Esophagus muscularis mucosa (tissue), 4 donors: ENCODE measurements around the gene BANF1. TPM values are rescaled to one million over a fixed set of nuclear protein-coding genes. Genes with fewer than 3 reads are reported as not detected.

ENCODE experiments used
- DNase-seq: peaks from one replicate; pipeline ENCODE4 v3.0.0-alpha.2; 2017; ENCODE audit errors: extremely low spot score
- H3K27ac ChIP-seq, 4 donors: fragments of 200-600 bp; sonication (generic); replicated peaks in 1 of 4; 1 replicate in 3 of 4; 2 replicates in 1 of 4; pipeline ENCODE4 v1.5.1; 2016 to 2019; ENCODE audit warnings: mild to moderate bottlenecking in 1 of 4
- H3K27me3 ChIP-seq, 4 donors: fragments of 200-600 bp; sonication (generic); one replicate each; pipeline versions ENCODE4 v1.5.1 to v1.6.0; 2016 to 2019
- H3K36me3 ChIP-seq, 4 donors: fragments of 200-600 bp; sonication (generic); one replicate each; pipeline ENCODE4 v1.5.1; 2016 to 2019
- H3K4me1 ChIP-seq, 4 donors: fragments of 200-600 bp; sonication (generic); one replicate each; pipeline ENCODE4 v1.5.1; 2016 to 2019
- H3K4me3 ChIP-seq, 4 donors: fragments of 200-600 bp; sonication (generic); 1 replicate in 2 of 4; 2 replicates in 2 of 4; pipeline ENCODE4 v1.5.1; 2016 to 2019; ENCODE audit warnings: mild to moderate bottlenecking in 4 of 4, moderate library complexity in 1 of 4
- H3K9me3 ChIP-seq, 4 donors: fragments of 200-600 bp; sonication (generic); 1 replicate in 3 of 4; 2 replicates in 1 of 4; pipeline ENCODE4 v1.5.1; 2016 to 2019
- CTCF ChIP-seq, 3 experiments: fragments of 200-600 bp in 2 of 3; fragments of 450-650 bp in 1 of 3; sonication (generic) in 2 of 3; IDR thresholded peaks; one replicate each; pipeline ENCODE4 v1.5.1; 2017 to 2019; ENCODE audit warnings: antibody characterized with exemption in 3 of 3, mild to moderate bottlenecking in 2 of 3, moderate library complexity in 1 of 3
- EP300 ChIP-seq: sonication (generic); formaldehyde crosslinking; IDR thresholded peaks from one replicate; pipeline ENCODE4 v1.6.1; 2017; ENCODE audit warnings: antibody characterized with exemption
- POLR2A ChIP-seq: fragments of 450-650 bp; IDR thresholded peaks from one replicate; pipeline ENCODE4 v1.6.1; 2017; ENCODE audit warnings: antibody characterized with exemption, moderate library complexity, mild to moderate bottlenecking, low read depth
- POLR2AphosphoS5 ChIP-seq, 2 donors: sonication (generic); formaldehyde crosslinking; IDR thresholded peaks; one replicate each; pipeline ENCODE4 v1.6.1; 2017; ENCODE audit warnings: antibody characterized with exemption in 2 of 2
- WGBS: methylation state at CpG from one replicate; pipeline ENCODE4 v1.1.5; 2018; 5-methylcytosine and 5-hydroxymethylcytosine counted together
- intact Hi-C: fragments of 100-400 bp; cut with DNase I; formaldehyde crosslinking; loops from one replicate; pipeline ENCODE4 v1.15.1; 2023
- total RNA-seq, 4 donors: library from RNA; depleted of rRNA; stranded (reverse); fragments of >200 nt; gene quantifications; one replicate each; pipeline versions ENCODE4 v1.1.0 to v1.2.1, GENCODE V29; 2016

Gene BANF1
- total RNA-seq, 4 donors from 2014 or later, result 46.9 to 72.5 (median 57.9) TPM

- Histone ChIP-seq H3K4me3 (no peak overlapping the region), H3K4me1 (no peaks in the 10 kb centered on the region), H3K9me3 (no peaks in the 10 kb centered on the region), H3K36me3 (no peaks in the 10 kb centered on the region), H3K27me3 (peaks cover 0 to 21% (median 0%) of the 10 kb centered on the region in 4 donors), H3K27ac (no peak overlapping the region)
- no peak for DNase-seq
- TF ChIP-seq POLR2AphosphoS5 (IDR thresholded peaks at IDR 0.05) (no peak), EP300 (no peak), POLR2A (no peak), CTCF (IDR thresholded peaks at IDR 0.05) (no peak)
- 84% methylated on average over 3 of the region's 3 CpGs for WGBS
- intact Hi-C loops, result no loop called here
These were observed 35.0 kb downstream of the BANF1 start for GRCh38 chr11:66037327-66037726.

- Histone ChIP-seq H3K36me3 (peaks cover 0 to 6% (median 0%) of the 10 kb centered on the region in 4 donors), H3K9me3 (no peaks in the 10 kb centered on the region), H3K4me3 (no peak overlapping the region), H3K4me1 (peaks cover 0 to 1% (median 0%) of the 10 kb centered on the region in 4 donors), H3K27me3 (peaks cover 0 to 13% (median 0%) of the 10 kb centered on the region in 4 donors), H3K27ac (no peak overlapping the region)
- intact Hi-C loops, result no loop called here
- 89% methylated on average over 3 of the region's 3 CpGs for WGBS
- no peak for DNase-seq
- no peak for TF ChIP-seq CTCF (IDR thresholded peaks at IDR 0.05)
- TF ChIP-seq POLR2AphosphoS5 (IDR thresholded peaks at IDR 0.05), result no peak
These were observed 37.5 kb downstream of the BANF1 start for GRCh38 chr11:66039765-66040164.

- WGBS, result 96% methylated on average over 53 of the region's 81 CpGs
- no peaks in the 10 kb centered on the region for H3K27me3 ChIP-seq
- no peak overlapping the region for H3K4me3 ChIP-seq
- TF ChIP-seq EP300 (no peak), CTCF (IDR thresholded peaks at IDR 0.05) (no peak)
- peaks cover 0 to 6% (median 0%) of the 10 kb centered on the region in 4 donors for H3K36me3 ChIP-seq
- H3K27ac ChIP-seq, result no peak overlapping the region
- no peaks in the 10 kb centered on the region for H3K9me3 ChIP-seq
- intact Hi-C loops, result no loop called here
- peaks cover 3 to 23% (median 18%) of the 10 kb centered on the region in 4 donors for H3K4me1 ChIP-seq
- no peak for DNase-seq
These were observed 40.1 kb downstream of the BANF1 start for GRCh38 chr11:66042227-66042995.

GRCh38 chr11:66042996-66043906, 40.9 kb downstream of the BANF1 start:
- peaks cover 5 to 32% (median 26%) of the 10 kb centered on the region in 4 donors for H3K4me1 ChIP-seq
- intact Hi-C loops, result no loop called here

GRCh38 chr11:66044757-66045156, 42.5 kb downstream of the BANF1 start:
- 62% methylated on average over 5 of the region's 6 CpGs for WGBS
- H3K4me3 ChIP-seq, result no peak overlapping the region
- no peak overlapping the region for H3K27ac ChIP-seq
- H3K36me3 ChIP-seq, result peaks cover 0 to 6% (median 0%) of the 10 kb centered on the region in 4 donors
- intact Hi-C loops, result no loop called here
- no peaks in the 10 kb centered on the region for H3K9me3 ChIP-seq
- TF ChIP-seq POLR2AphosphoS5 (IDR thresholded peaks at IDR 0.05), result no peak
- no peak for DNase-seq
- H3K27me3 ChIP-seq, result peaks cover 0 to 18% (median 3%) of the 10 kb centered on the region in 4 donors
- H3K4me1 ChIP-seq, result peaks cover 15 to 45% (median 38%) of the 10 kb centered on the region in 4 donors

More at GRCh38 chr11:66042996-66043906, 40.9 kb downstream of the BANF1 start:
- DNase-seq, result no peak
- Histone ChIP-seq H3K27me3 (peaks cover 0 to 5% (median 0%) of the 10 kb centered on the region in 4 donors), H3K9me3 (no peaks in the 10 kb centered on the region), H3K36me3 (peaks cover 0 to 6% (median 0%) of the 10 kb centered on the region in 4 donors), H3K4me3 (no peak overlapping the region), H3K27ac (no peak overlapping the region)
- WGBS, result 95% methylated on average over 87 of the region's 88 CpGs
- TF ChIP-seq EP300, result no peak
